Parathyroid adenoma (tissue), 2 donors: Measurements from ENCODE around the gene KLHL26.
A peak's percentile ranks its signal among the peaks of the same experiment; 100 is the strongest.
"Not testable (repeated sequence)": the region's sequence is repeated elsewhere in the genome, so short reads cannot be mapped to it uniquely, and the experiment has no call there.

Experiments used
- H2AFZ ChIP-seq: fragments of 300-600 bp; sonication (generic); one replicate; pipeline ENCODE4 v1.7.0; 2017; ENCODE audit warnings: antibody characterized with exemption, mild to moderate bottlenecking
- H3K27ac ChIP-seq: fragments of 300-600 bp; sonication (generic); one replicate; pipeline ENCODE4 v1.7.0; 2017
- H3K27me3 ChIP-seq: fragments of 300-600 bp; sonication (generic); one replicate; pipeline ENCODE4 v1.7.0; 2017; ENCODE audit warnings: low read length; ENCODE audit not compliant: control insufficient read depth, insufficient read depth
- H3K36me3 ChIP-seq: fragments of 300-600 bp; sonication (generic); one replicate; pipeline ENCODE4 v1.7.0; 2017; ENCODE audit warnings: low read length; ENCODE audit not compliant: control insufficient read depth, insufficient read depth
- H3K4me1 ChIP-seq: fragments of 300-600 bp; sonication (generic); one replicate; pipeline ENCODE4 v1.7.0; 2017; ENCODE audit warnings: control low read depth
- H3K4me2 ChIP-seq: fragments of 300-600 bp; sonication (generic); one replicate; pipeline ENCODE4 v1.7.0; 2017; ENCODE audit warnings: low read length
- H3K4me3 ChIP-seq: fragments of 300-600 bp; sonication (generic); one replicate; pipeline ENCODE4 v1.7.0; 2017; ENCODE audit warnings: low read depth, low read length
- H3K79me2 ChIP-seq: fragments of 300-600 bp; sonication (generic); one replicate; pipeline ENCODE4 v1.7.0; 2017; ENCODE audit warnings: control low read depth
- H3K9ac ChIP-seq: fragments of 300-600 bp; sonication (generic); one replicate; pipeline ENCODE4 v1.7.0; 2017; ENCODE audit warnings: mild to moderate bottlenecking
- H3K9me3 ChIP-seq: fragments of 300-600 bp; sonication (generic); one replicate; pipeline ENCODE4 v1.7.0; 2017; ENCODE audit warnings: low read length; ENCODE audit not compliant: control insufficient read depth
- CTCF ChIP-seq: fragments of 300-600 bp; sonication (generic); IDR thresholded peaks from one replicate; pipeline ENCODE4 v1.7.0; 2017; ENCODE audit warnings: antibody characterized with exemption, mild to moderate bottlenecking
- donor health status: primary hyperparathyroidism.

The KLHL26 gene

GRCh38 chr19:18589380-18590272 is 47.2 kb upstream of the KLHL26 start:
- Histone ChIP-seq H3K4me1 (peaks cover under 1% of the 10 kb centered on the region), H3K9ac (peak overlapping the region; percentile 64), H3K4me3 (peak overlapping the region; percentile 73), H3K27me3 (no peaks in the 10 kb centered on the region), H3K4me2 (peak overlapping the region; percentile 72), H3K9me3 (no peaks in the 10 kb centered on the region), H3K27ac (peak overlapping the region; percentile 74), H2AFZ (peak overlapping the region; percentile 99), H3K79me2 (no peaks in the 10 kb centered on the region), H3K36me3 (no peaks in the 10 kb centered on the region)
- TF ChIP-seq CTCF, result no peak

GRCh38 chr19:18590273-18591272 is 46.3 kb upstream of the KLHL26 start:
- Histone ChIP-seq H3K9ac (no peak overlapping the region), H3K36me3 (no peaks in the 10 kb centered on the region), H3K27ac (no peak overlapping the region), H3K4me3 (no peak overlapping the region), H3K4me1 (peaks cover 5% of the 10 kb centered on the region), H2AFZ (no peak overlapping the region), H3K9me3 (no peaks in the 10 kb centered on the region), H3K4me2 (no peak overlapping the region), H3K79me2 (no peaks in the 10 kb centered on the region), H3K27me3 (no peaks in the 10 kb centered on the region)
- no peak for TF ChIP-seq CTCF

- no peak for TF ChIP-seq CTCF
- H3K4me1 ChIP-seq, result peaks cover 5% of the 10 kb centered on the region
- H3K4me3 ChIP-seq, result no peak overlapping the region
- no peak overlapping the region for H3K4me2 ChIP-seq
- H3K9ac ChIP-seq, result no peak overlapping the region
- H2AFZ ChIP-seq, result no peak overlapping the region
- no peaks in the 10 kb centered on the region for H3K36me3 ChIP-seq
- no peak overlapping the region for H3K27ac ChIP-seq
- no peaks in the 10 kb centered on the region for H3K27me3 ChIP-seq
- H3K9me3 ChIP-seq, result no peaks in the 10 kb centered on the region
- no peaks in the 10 kb centered on the region for H3K79me2 ChIP-seq
Observed at GRCh38 chr19:18591735-18592385, 45.0 kb upstream of the KLHL26 start.

- H3K4me2 ChIP-seq, H3K9ac ChIP-seq, H3K27me3 ChIP-seq, H3K4me3 ChIP-seq, H3K79me2 ChIP-seq, H3K9me3 ChIP-seq, H2AFZ ChIP-seq, H3K4me1 ChIP-seq, H3K27ac ChIP-seq, H3K36me3 ChIP-seq: not testable (repeated sequence)
Observed at GRCh38 chr19:18592732-18593131, 44.1 kb upstream of the KLHL26 start.
